Measurements from ENCODE around the gene NKAIN2.
"Not testable (repeated sequence)": the region's sequence is repeated elsewhere in the genome, so short reads cannot be mapped to it uniquely, and the experiment has no call there.

Gene NKAIN2

DNA sequence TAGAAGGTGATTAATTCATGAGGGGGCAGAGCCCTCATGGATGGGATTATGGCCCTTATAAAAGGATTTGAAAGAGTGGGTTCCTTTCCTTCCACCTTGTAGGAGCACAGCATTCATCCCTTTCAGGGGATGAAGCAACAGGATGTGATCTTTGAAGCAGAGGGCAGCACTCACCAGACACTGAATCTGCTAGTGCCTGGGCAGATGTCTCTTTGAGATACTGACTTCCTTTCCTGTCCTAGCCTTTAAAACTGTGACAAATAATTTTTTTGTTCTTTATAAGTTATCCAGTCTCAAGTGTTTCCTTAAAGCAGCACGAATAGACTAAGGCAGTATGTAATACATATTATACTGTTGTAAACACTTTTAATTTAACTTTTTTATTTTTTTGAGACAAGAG is 620.0 kb downstream of the NKAIN2 start:
- no peak for DNase-seq (ENCODE audit: low read depth in 2 of 3, low spot score in 1 of 3)

DNA sequence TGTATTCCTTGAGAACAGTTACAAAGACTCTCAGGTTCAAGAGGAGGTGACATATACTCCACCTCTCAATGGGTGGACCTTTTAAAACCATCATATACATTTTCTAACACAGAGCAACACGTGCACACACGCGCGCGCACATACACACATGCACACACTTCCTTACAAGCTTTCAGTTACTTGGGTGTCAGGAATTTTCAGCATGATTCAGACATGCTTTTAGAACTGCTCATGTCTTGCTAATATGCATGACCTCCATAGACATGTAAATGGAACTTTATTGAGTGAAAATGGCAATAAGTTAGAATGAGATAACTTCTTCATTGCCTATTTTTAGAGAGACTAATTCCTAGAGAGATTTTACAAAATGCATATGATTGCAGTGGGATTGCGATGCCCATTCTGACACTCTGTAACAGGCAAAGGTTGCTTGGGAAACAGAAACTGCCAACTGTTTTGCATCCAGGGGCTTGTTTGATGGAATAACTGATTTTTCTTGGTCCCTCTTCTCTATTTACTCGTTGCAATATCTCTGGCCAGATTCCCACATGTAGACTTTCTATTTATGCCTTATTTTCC is 627.2 kb downstream of the NKAIN2 start:
- no peak for DNase-seq (ENCODE audit: low read depth in 2 of 3, low spot score in 1 of 3)

- DNase-seq (ENCODE audit: low read depth in 2 of 3, low spot score in 1 of 3) = no peak
Measured at GRCh38 chr6:124432620-124433019, 629.0 kb downstream of the NKAIN2 start.

DNA sequence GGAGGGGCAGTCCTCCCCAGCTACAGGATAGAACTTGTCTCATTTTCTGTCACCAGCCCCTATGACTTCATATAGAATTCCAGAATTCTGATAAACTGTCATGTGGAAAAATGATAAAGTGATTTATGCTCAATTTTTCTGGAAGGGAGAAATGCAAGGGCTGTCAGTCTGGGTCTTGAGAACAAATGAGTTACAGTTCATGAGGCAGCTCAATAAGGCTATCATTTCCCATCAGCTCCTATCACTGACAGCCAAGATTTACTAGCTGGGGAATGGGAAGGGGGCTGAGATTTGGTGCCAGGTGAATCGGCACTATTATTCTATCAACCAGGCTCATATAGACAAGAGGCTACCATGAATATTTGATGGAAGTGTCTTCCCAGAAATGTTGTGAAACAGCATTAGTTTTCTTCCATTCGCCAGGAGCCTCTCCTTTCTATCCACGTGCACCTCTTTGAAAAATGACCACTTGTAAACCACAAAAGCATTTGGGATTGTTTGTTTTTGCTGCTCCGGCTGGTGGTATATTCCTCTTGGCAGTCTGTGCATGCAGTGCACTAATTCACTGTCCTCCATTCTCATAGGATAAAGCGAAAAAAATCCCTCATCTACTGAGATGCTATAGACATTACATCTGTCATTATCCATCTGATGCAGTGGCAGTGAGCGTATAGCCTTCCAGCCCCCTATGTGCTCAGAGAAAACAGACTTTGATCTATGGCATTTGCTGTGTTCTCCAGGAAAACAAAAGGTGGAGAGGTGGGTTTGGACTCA is 629.9 kb downstream of the NKAIN2 start:
- DNase-seq (ENCODE audit: low read depth in 2 of 3, low spot score in 1 of 3) = no peak

DNA sequence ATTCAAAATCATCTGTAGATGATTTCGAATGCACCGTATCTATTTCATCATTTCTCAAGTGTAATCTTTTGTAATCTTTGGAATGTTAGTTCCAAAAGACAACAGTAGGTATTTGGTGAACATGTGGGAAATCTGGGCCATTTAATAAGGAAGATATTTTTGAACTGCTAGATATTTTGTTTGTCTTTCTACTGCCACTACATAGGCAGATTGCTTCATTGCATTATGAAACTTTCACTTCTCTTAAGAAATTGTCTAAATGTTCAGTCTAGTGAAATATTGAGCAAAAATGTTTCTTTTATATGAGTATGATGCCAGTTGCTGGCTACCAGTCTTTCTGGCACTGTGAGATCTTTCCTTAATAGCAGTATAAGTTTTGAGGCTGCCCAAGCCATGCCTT is 630.8 kb downstream of the NKAIN2 start:
- no peak for DNase-seq (ENCODE audit: low read depth in 2 of 3, low spot score in 1 of 3)

- no peak for DNase-seq (ENCODE audit: low read depth in 2 of 3, low spot score in 1 of 3)
Measured at GRCh38 chr6:124436803-124437202, 633.1 kb downstream of the NKAIN2 start.

DNA sequence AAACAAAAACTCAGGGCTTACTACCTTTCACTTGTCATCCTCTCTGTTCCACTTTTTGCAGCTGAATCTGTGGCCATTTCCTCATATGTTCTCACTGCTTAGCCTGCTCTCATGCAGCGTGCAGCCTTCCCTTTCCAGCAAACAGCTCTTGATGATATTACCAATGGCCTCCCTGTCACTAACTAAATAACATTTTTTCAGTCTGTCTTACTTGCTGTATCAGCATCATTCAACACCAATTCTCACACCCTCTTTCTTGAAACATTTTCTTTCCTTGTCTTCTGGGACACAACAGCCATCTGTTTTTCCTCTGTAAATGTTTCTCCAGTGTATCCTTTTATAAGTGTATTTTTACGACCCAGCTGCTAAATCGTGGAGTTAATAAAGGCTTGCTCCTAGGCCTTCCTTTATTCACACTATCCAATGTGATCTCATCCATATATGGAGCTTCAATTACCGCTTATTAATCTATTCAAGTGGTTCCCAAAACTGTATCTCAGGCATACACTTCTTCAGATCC is 634.9 kb downstream of the NKAIN2 start:
- no peak for DNase-seq (ENCODE audit: low read depth in 2 of 3, low spot score in 1 of 3)

- DNase-seq (ENCODE audit: low read depth in 2 of 3, low spot score in 1 of 3) = no peak
Measured at GRCh38 chr6:124441450-124441849, 637.8 kb downstream of the NKAIN2 start.

GRCh38 chr6:124443541-124443940 is 639.9 kb downstream of the NKAIN2 start:
- DNase-seq (ENCODE audit: low read depth in 2 of 3, low spot score in 1 of 3) = no peak

DNA sequence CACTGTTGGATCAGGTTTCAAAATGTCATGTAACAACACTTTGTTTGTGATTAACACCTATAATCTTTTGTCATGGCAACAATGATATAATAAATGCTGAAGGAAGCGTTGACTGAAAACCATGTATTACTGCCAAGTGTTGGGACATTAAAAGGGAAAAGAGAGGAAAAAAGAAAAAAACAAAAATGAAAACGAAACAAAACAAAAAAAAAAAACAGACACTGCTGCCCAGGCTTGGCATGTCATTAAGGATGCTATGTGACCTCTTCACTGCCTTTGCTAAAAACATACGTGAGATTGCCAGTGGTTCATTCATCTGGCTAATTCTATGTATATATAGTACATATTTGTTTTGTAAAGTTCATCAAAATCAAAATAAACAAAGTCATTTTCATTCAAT is 641.9 kb downstream of the NKAIN2 start:
- DNase-seq (ENCODE audit: low read depth in 2 of 3, low spot score in 1 of 3) = no peak

GRCh38 chr6:124446961-124447360 is 643.3 kb downstream of the NKAIN2 start:
- DNase-seq (ENCODE audit: low read depth in 2 of 3, low spot score in 1 of 3) = no peak

DNA sequence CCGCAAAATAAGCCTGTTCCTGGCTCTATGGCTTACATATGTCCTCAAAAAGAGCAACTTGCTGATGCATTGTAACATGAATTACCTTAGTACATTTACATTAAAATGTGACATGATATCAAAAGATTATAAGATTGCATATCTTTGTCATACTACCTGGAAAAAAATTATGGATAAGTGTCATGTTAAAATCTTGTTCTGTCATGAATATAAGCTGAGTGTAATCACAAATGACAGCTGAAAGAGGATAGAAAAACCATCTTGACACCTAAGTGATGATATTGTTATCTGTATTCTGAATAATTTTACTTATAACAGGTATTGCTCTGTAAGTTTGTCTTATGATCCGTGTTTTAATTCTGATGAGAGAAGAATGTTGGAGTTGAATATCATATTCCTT is 655.6 kb downstream of the NKAIN2 start:
- DNase-seq (ENCODE audit: low read depth in 2 of 3, low spot score in 1 of 3) = no peak

GRCh38 chr6:124462750-124463149 is 659.1 kb downstream of the NKAIN2 start:
- no peak for DNase-seq (ENCODE audit: low read depth in 2 of 3, low spot score in 1 of 3)

DNA sequence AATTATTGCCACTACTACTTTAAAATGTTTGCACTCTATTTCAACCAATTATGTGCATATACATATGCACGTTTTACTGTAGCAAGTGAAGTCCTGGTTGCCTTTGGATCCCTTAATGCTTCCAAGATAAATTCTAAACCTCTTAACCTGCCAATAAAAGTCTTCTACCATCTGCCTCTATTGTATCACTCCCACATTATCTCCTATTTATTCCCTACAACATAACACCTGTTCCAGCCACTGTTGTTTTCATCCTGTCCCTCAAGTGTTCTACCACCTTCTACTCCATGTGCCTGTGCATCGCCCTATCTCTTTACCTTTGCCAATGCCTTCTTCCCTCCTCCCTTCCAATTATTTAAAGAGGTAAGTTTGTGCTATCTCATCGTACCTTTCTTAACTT is 659.6 kb downstream of the NKAIN2 start:
- no peak for DNase-seq (ENCODE audit: low read depth in 2 of 3, low spot score in 1 of 3)

DNA sequence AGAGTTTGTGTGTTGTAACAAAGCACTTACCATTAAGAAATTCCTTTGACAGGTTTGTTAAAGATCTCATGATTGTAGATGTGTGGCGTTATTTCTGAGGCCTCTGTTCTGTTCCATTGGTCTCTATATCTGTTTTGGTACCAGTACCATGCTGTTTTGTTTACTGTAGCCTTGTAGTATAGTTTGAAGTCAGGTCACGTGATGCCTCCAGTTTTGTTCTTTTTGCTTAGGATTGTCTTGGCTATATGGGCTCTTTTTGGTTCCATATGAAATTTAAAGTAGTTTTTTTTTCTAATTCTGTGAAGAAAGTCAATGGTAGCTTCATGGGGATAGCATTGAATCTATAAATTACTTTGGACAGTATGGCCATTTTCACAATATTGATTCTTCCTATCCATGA is 660.9 kb downstream of the NKAIN2 start:
- not testable (repeated sequence) for DNase-seq (ENCODE audit: low read depth in 2 of 3, low spot score in 1 of 3)

- no peak for DNase-seq (ENCODE audit: low read depth in 2 of 3, low spot score in 1 of 3)
Measured at GRCh38 chr6:124466949-124467348, 663.3 kb downstream of the NKAIN2 start.

DNA sequence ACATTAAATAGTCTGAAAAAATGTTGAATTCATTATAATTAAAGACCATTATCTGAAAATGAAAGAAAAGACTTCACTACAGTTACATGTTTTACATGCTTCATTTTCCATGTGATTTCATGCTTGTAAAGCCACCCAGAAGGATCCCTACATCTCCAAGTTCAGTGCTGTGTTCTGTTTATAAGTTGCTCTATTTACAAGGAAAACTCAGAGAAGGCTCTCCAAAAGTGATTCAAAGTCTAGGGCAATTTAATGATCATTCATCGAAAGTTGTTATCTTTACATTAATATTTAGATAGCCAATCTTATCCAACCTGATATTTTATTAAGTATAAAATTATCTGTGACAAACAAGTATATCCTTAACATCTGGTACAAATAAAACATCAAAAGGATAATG is 663.7 kb downstream of the NKAIN2 start:
- DNase-seq (ENCODE audit: low read depth in 2 of 3, low spot score in 1 of 3) = no peak

GRCh38 chr6:124470803-124471202 is 667.1 kb downstream of the NKAIN2 start:
- no peak for DNase-seq (ENCODE audit: low read depth in 2 of 3, low spot score in 1 of 3)

- DNase-seq (ENCODE audit: low read depth in 2 of 3, low spot score in 1 of 3) = no peak
Measured at GRCh38 chr6:124475176-124475575, 671.5 kb downstream of the NKAIN2 start.

GRCh38 chr6:124478906-124479305 is 675.2 kb downstream of the NKAIN2 start:
- no peak for DNase-seq (ENCODE audit: low read depth in 2 of 3, low spot score in 1 of 3)

DNA sequence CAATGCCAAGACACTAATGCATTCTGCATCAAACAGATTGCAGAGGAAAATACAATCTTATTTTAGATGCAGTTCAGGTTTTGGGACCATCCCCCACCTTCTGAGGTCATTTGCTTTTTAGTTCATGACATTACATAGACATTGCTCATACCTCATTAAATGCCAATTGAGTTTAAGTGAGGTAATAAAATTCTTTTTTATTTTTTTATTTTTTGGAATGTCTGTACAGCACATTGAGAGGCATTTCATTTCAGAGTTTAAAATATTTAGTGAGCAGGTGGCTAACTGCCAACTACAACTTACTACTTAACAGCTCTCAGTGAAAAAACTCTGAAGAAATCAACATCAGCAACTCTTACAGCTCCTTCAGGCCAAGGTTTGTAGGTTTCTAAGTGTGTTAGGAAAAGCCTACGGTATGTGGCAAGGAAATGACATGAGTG is 676.3 kb downstream of the NKAIN2 start:
- DNase-seq (ENCODE audit: low read depth in 2 of 3, low spot score in 1 of 3) = no peak

DNA sequence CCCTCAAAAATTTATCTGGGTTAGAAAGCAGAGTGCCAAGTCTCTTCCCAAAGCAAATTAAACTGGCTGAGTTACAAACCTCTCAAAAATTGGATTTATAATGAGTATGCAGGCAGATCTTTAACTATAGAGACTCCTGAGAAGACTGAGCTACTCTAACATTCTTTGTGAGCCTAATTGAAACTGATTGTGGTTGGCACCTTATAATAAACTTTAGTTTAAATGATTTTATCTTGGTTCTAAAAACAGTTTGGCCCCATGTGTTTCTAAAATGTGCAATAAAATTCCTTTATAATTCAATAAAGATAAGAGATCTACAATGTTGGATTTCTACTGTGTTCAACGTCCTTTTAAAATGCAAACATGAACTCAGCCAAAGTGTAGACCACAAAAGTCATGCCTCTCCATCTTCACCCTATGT is 678.4 kb downstream of the NKAIN2 start:
- DNase-seq (ENCODE audit: low read depth in 2 of 3, low spot score in 1 of 3) = no peak

Data from stimulated activated CD4-positive, alpha-beta T cell treated with anti-CD3 and anti-CD28 coated beads, Interleukin-12 subunit alpha, Interleukin-12 subunit beta, amount 100 ng/mL, for 48 hours (primary cell).